Measurements from ENCODE around the gene IKZF1. TPM values are rescaled to one million over a fixed set of nuclear protein-coding genes. Genes with fewer than 3 reads are reported as not detected.

Gene IKZF1
- total RNA-seq, 1 donor from 2014 or later: 0.11 TPM

GRCh38 chr7:50262916-50263690 is 41.4 kb upstream of the IKZF1 start:
- Histone ChIP-seq H3K4me2 (no peak overlapping the region), H3F3A (ENCODE audit: low read depth) (no peaks in the 10 kb centered on the region), H3K9ac (no peak overlapping the region), H3K79me2 (ENCODE audit: low read depth) (no peaks in the 10 kb centered on the region), H3K27ac (no peak overlapping the region), H3K4me3 (no peak overlapping the region), H2AFZ (replicated peaks) (no peak overlapping the region), H3K9me3 (ENCODE audit: low read depth) (no peaks in the 10 kb centered on the region), H4K20me1 (ENCODE audit: low read depth) (no peaks in the 10 kb centered on the region), H3K4me1 (no peaks in the 10 kb centered on the region), H3K36me3 (no peaks in the 10 kb centered on the region), H3K27me3 (no peaks in the 10 kb centered on the region)
- Mint-ChIP-seq H3K27me3 (ENCODE audit: insufficient read depth, low read depth) (peaks cover 3% of the 10 kb centered on the region), H3K4me1 (peaks cover 5% of the 10 kb centered on the region), H3K9me3 (no peaks in the 10 kb centered on the region), H3K36me3 (no peaks in the 10 kb centered on the region), H3K4me3 (no peak overlapping the region), H3K27ac (no peak overlapping the region)
- TF ChIP-seq EZH2 (IDR thresholded peaks at IDR 0.05): no peak
- no peak for TF ChIP-seq CTCF (IDR thresholded peaks at IDR 0.05)
- no peak for DNase-seq (ENCODE audit: low spot score)

- no peak for DNase-seq (ENCODE audit: low spot score)
- no peak overlapping the region for H3K27ac Mint-ChIP-seq
Observed at GRCh38 chr7:50264908-50265307, 39.6 kb upstream of the IKZF1 start.

DNA sequence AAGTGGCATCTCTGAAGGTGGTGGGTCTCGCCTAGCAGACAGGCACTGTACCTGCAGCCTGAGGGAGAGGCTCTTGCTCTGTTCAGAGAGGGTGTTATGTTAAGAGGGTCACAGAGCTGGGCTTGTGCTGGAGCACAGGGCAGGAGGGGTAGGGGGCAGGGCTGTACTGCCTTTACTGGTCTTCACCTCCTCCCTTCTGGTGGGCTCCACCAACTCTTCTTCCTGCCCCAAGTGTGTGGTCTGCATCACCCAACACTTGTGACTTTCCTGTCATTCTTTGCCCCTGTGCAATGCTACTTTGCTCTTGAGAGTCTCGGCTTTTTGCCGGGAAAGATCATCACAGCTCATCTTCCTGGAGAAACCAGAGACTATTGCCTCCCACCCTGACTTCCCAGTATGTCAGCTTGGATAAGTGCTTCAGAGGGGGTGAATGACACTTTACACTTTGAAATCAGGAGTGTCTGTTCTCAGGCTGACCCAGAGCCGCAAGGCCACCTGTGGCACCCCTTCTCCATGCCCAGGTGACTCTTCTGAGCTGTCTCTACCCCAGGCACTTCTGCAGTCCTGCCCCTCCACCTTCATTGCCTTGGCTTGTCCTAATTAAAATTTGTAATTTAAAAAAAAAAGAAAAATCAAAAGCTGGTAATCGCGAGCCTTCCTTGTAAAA is 38.4 kb upstream of the IKZF1 start:
- no peaks in the 10 kb centered on the region for H3K79me2 ChIP-seq (ENCODE audit: low read depth)
- no peaks in the 10 kb centered on the region for H3K9me3 ChIP-seq (ENCODE audit: low read depth)
- H4K20me1 ChIP-seq (ENCODE audit: low read depth): no peaks in the 10 kb centered on the region
- no peak overlapping the region for H3K9ac ChIP-seq
- no peaks in the 10 kb centered on the region for H3K36me3 Mint-ChIP-seq
- no peak overlapping the region for H3K4me3 ChIP-seq
- no peak overlapping the region for H3K4me2 ChIP-seq
- H3K4me3 Mint-ChIP-seq: no peak overlapping the region
- H3K36me3 ChIP-seq: no peaks in the 10 kb centered on the region
- H3K4me1 Mint-ChIP-seq: peaks cover 5% of the 10 kb centered on the region
- H2AFZ ChIP-seq (replicated peaks): no peak overlapping the region
- H3K27ac Mint-ChIP-seq: no peak overlapping the region
- no peak overlapping the region for H3K27ac ChIP-seq
- TF ChIP-seq CTCF (IDR thresholded peaks at IDR 0.05): no peak
- TF ChIP-seq EZH2 (IDR thresholded peaks at IDR 0.05): no peak
- TF ChIP-seq EZH2phosphoT487 (IDR thresholded peaks at IDR 0.05): no peak
- H3K9me3 Mint-ChIP-seq: no peaks in the 10 kb centered on the region
- no peaks in the 10 kb centered on the region for H3K4me1 ChIP-seq
- no peaks in the 10 kb centered on the region for H3F3A ChIP-seq (ENCODE audit: low read depth)
- H3K27me3 Mint-ChIP-seq (ENCODE audit: insufficient read depth, low read depth): peaks cover 3% of the 10 kb centered on the region
- no peaks in the 10 kb centered on the region for H3K27me3 ChIP-seq
- no peak for DNase-seq (ENCODE audit: low spot score)

More at GRCh38 chr7:50264908-50265307, 39.6 kb upstream of the IKZF1 start:
- Histone ChIP-seq H3K4me3 (no peak overlapping the region), H2AFZ (replicated peaks) (no peak overlapping the region), H3K4me2 (no peak overlapping the region), H3F3A (ENCODE audit: low read depth) (no peaks in the 10 kb centered on the region), H3K36me3 (no peaks in the 10 kb centered on the region), H3K27ac (no peak overlapping the region), H3K9me3 (ENCODE audit: low read depth) (no peaks in the 10 kb centered on the region), H4K20me1 (ENCODE audit: low read depth) (no peaks in the 10 kb centered on the region), H3K27me3 (no peaks in the 10 kb centered on the region), H3K9ac (no peak overlapping the region), H3K79me2 (ENCODE audit: low read depth) (no peaks in the 10 kb centered on the region), H3K4me1 (no peaks in the 10 kb centered on the region)
- H3K4me1 Mint-ChIP-seq: peaks cover 5% of the 10 kb centered on the region
- no peaks in the 10 kb centered on the region for H3K36me3 Mint-ChIP-seq
- no peaks in the 10 kb centered on the region for H3K9me3 Mint-ChIP-seq
- H3K4me3 Mint-ChIP-seq: no peak overlapping the region
- TF ChIP-seq EZH2phosphoT487 (IDR thresholded peaks at IDR 0.05) (no peak), CTCF (IDR thresholded peaks at IDR 0.05) (no peak), EZH2 (IDR thresholded peaks at IDR 0.05) (no peak)
- peaks cover 3% of the 10 kb centered on the region for H3K27me3 Mint-ChIP-seq (ENCODE audit: insufficient read depth, low read depth)

Data from neural progenitor cell (in vitro differentiated cells).